HUES64 (cell line): Measurements from ENCODE around the gene SPIN1.

Source experiments
- H3K27ac ChIP-seq: 2 replicates; pipeline ENCODE4 v1.7.0; 2013; ENCODE audit warnings: low read depth, low read length, inconsistent platforms
- H3K27me3 ChIP-seq: 2 replicates; pipeline ENCODE4 v1.6.1; 2013; ENCODE audit warnings: mild to moderate bottlenecking, low read length; ENCODE audit not compliant: insufficient read depth
- H3K36me3 ChIP-seq: 2 replicates; pipeline ENCODE4 v1.6.1; 2013; ENCODE audit warnings: mild to moderate bottlenecking, low read length; ENCODE audit not compliant: insufficient read depth
- H3K4me1 ChIP-seq: 2 replicates; pipeline ENCODE4 v1.6.1; 2013; ENCODE audit warnings: mild to moderate bottlenecking, low read length, moderate library complexity; ENCODE audit not compliant: insufficient read depth
- H3K4me3 ChIP-seq: 2 replicates; pipeline ENCODE4 v1.5.1; 2013; ENCODE audit warnings: mild to moderate bottlenecking, low read length, moderate library complexity
- H3K9ac ChIP-seq: 2 replicates; pipeline ENCODE4 v1.6.1; 2013; ENCODE audit warnings: mild to moderate bottlenecking, low read depth, low read length
- H3K9me3 ChIP-seq: 2 replicates; pipeline ENCODE4 v1.6.1; 2013; ENCODE audit warnings: low read depth, low read length; ENCODE audit not compliant: insufficient read depth
- WGBS: fragments of 150-250, 120-280 bp; methylation state at CpG from one replicate; pipeline ENCODE4 v1.1.7; 2013; ENCODE audit warnings: missing lambda C conversion rate; 5-methylcytosine and 5-hydroxymethylcytosine counted together

The SPIN1 gene

DNA sequence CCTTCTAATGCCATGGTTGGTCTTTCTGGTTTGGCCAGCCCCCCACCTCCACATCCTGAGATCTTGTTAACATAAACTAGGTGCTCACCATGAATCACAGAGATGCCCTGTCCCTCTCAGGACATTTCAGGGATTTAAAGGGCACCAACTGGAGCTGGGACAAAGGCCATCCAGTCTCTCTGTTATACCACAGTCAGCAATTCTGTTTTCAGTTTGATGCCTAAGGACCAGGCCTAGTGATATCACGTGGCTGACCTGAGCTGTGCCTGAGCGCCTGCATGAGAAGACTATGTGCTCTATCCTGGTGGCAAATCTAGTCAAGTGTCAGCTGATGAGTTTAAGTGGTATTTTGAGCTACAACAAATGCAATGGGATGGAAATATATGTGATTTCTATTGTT is 26.1 kb downstream of the SPIN1 start:
- Histone ChIP-seq H3K27me3 (no peaks in the 10 kb centered on the region), H3K9me3 (peaks cover 42% of the 10 kb centered on the region), H3K4me1 (peaks cover 8% of the 10 kb centered on the region), H3K9ac (no peak overlapping the region), H3K36me3 (peaks cover 57% of the 10 kb centered on the region), H3K27ac (no peak overlapping the region), H3K4me3 (no peak overlapping the region)
- 92% methylated on average over 2 of the region's 2 CpGs for WGBS

DNA sequence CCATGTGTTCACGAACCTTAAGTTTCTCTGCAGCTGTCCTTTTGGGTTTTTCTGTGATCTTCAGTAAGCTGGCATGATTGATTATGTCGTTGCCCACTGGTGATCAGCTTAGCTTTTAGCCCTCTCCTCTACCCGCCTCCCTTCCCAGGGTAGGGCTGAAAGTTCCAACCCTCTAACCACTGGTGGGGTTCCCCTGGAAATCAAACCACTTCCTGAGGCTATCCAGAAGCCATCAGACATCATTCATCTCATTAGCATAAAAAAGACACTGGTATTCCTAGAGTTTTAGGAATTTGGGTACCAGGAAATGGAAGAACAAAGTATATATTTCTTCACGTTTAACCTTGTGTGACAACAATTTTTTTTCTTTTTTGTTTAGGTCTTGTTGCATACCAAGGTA is 29.8 kb downstream of the SPIN1 start:
- no peaks in the 10 kb centered on the region for H3K27me3 ChIP-seq
- H3K9ac ChIP-seq: no peak overlapping the region
- peak overlapping the region; percentile 70 for H3K27ac ChIP-seq
- H3K9me3 ChIP-seq: peaks cover 53% of the 10 kb centered on the region
- H3K36me3 ChIP-seq: peaks cover 74% of the 10 kb centered on the region
- WGBS: 66% methylated on average over 4 of the region's 4 CpGs
- H3K4me3 ChIP-seq: no peak overlapping the region; the same call in 1 of the 2 replicates
- peaks cover 15% of the 10 kb centered on the region for H3K4me1 ChIP-seq

DNA sequence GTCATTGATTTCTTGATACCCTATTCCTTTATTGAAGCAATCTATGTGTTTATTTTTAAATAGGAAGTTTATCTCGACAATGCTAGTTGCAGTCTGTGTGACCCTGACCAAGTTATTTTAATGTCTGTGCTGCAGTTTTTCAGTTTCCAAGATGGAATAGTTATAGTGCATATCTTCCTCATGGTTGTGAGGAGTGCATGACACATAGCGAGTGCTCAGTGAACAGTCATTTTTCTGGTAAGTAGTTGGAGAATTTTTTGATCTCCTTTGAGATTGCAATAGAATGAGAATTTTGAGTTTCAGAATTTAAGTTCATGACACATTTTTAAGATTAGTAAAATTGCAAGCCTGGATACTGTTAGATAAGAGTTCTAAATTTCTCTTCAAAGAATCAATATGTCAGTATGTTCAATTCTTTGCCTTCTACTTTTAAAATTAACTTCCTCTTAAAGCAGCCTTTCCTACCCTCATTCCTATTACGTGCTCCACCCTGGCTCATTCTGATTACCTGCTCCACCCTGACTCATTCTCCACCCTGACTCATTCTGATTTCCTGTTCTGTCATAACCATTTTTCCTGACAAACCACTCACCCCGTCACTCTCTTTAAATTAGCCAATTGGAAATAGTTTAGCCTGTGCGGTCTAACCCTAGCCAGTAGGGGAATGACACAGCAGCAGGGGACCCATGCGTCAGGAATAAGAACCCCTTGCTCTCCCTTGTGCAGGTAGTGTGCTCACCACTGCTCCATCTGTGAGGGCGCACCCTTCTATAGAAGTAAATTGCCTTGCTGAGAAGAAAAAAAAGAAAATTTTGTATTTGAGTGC is 30.7 kb downstream of the SPIN1 start:
- 93% methylated on average over 7 of the region's 7 CpGs for WGBS
- Histone ChIP-seq H3K27me3 (no peaks in the 10 kb centered on the region), H3K9ac (no peak overlapping the region), H3K4me3 (no peak overlapping the region), H3K4me1 (peaks cover 16% of the 10 kb centered on the region), H3K9me3 (peaks cover 45% of the 10 kb centered on the region), H3K27ac (peak overlapping the region; percentile 70), H3K36me3 (peaks cover 67% of the 10 kb centered on the region)

DNA sequence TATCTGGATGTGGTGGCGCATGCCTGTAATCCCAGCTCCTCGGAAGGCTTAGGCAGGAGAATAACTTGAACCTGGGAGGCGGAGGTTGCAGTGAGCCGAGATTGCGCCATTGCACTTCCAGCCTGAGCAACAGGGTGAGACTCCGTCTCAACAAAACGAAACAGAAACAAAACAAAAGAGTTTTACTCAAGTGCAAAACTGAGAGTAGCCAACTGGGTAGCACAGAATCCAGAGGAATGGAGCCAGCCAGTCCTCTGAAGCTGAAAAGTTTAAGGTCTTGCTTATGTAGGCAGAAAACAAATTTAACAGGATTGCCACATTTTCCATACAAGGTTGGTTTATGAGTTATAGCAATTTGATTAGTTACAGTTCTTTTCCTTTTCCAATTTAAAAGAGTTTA is 32.0 kb downstream of the SPIN1 start:
- H3K9me3 ChIP-seq: peaks cover 37% of the 10 kb centered on the region
- H3K36me3 ChIP-seq: peaks cover 62% of the 10 kb centered on the region
- H3K4me3 ChIP-seq: no peak overlapping the region
- no peak overlapping the region for H3K27ac ChIP-seq
- H3K27me3 ChIP-seq: no peaks in the 10 kb centered on the region
- peaks cover 29% of the 10 kb centered on the region for H3K4me1 ChIP-seq
- H3K9ac ChIP-seq: no peak overlapping the region
- WGBS: 97% methylated on average over 7 of the region's 7 CpGs

DNA sequence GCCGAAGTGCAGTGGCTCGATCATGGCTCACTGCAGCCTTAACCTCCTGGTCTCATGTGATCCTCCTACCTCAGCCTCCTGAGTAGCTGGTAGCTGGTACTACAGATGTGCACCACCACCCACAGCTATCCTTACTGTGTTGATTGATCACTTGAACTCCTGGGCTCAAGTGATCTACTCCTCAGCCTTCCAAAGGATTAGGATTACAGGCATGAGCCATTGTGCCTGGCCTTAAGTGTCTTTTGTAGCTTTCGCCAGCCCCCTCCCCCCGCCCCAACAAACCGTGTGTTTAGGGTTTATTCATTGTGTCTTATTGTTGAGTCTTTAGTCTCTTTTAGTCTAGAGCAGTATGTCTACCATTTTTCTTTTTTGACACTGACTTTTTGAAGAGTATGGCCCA is 33.1 kb downstream of the SPIN1 start:
- H3K27me3 ChIP-seq: no peaks in the 10 kb centered on the region
- no peak overlapping the region for H3K9ac ChIP-seq
- H3K27ac ChIP-seq: no peak overlapping the region
- 99% methylated on average over 5 of the region's 5 CpGs for WGBS
- peaks cover 37% of the 10 kb centered on the region for H3K9me3 ChIP-seq
- H3K4me3 ChIP-seq: no peak overlapping the region
- H3K36me3 ChIP-seq: peaks cover 59% of the 10 kb centered on the region
- peaks cover 35% of the 10 kb centered on the region for H3K4me1 ChIP-seq

DNA sequence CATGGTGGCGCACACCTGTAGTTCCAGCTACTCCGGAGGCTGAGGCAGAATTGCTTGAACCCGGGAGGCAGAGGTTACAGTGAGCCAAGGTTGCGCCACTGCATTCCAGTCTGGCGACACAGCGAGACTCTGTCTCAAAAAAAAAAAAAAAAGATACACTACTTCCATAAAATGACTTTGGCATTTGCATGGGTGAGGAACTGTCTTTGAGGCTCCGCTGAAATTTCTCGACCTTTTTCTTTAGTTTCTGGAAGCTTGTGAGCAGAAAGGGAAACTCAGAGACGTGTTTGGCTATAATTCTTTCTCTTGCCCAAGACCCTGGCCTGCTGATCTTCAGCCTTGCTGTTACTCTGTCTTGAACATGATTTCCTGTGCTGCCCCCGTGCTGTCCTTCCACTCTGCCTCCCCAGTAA is 37.3 kb downstream of the SPIN1 start:
- Histone ChIP-seq H3K4me1 (peaks cover 27% of the 10 kb centered on the region), H3K27me3 (no peaks in the 10 kb centered on the region), H3K36me3 (peaks cover 52% of the 10 kb centered on the region), H3K27ac (no peak overlapping the region), H3K9me3 (peaks cover 8% of the 10 kb centered on the region), H3K9ac (no peak overlapping the region), H3K4me3 (no peak overlapping the region)
- WGBS: 87% methylated on average over 10 of the region's 10 CpGs

DNA sequence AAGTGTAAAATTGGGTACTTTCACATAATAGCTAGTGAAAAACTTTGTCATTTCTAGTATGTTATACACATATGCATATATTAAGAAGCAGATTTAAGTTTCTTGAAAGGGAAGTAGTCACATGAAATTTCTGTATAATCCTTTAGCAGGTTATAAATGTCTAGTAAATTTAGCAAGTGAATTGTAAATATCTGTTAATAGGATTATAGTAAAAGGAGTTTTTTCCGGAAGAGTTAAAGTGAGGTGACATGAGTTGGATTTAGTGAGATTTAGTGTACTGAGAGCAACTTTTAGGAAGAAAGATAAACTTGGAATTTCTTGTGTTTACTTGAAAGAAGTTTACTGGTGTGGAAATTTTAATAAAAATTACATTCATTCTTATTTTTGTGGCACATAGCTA is 38.4 kb downstream of the SPIN1 start:
- Histone ChIP-seq H3K9me3 (no peaks in the 10 kb centered on the region), H3K27ac (no peak overlapping the region), H3K36me3 (peaks cover 46% of the 10 kb centered on the region), H3K9ac (no peak overlapping the region), H3K27me3 (no peaks in the 10 kb centered on the region), H3K4me3 (no peak overlapping the region), H3K4me1 (peaks cover 25% of the 10 kb centered on the region)
- WGBS: 93% methylated on average over 1 of the region's 1 CpG

DNA sequence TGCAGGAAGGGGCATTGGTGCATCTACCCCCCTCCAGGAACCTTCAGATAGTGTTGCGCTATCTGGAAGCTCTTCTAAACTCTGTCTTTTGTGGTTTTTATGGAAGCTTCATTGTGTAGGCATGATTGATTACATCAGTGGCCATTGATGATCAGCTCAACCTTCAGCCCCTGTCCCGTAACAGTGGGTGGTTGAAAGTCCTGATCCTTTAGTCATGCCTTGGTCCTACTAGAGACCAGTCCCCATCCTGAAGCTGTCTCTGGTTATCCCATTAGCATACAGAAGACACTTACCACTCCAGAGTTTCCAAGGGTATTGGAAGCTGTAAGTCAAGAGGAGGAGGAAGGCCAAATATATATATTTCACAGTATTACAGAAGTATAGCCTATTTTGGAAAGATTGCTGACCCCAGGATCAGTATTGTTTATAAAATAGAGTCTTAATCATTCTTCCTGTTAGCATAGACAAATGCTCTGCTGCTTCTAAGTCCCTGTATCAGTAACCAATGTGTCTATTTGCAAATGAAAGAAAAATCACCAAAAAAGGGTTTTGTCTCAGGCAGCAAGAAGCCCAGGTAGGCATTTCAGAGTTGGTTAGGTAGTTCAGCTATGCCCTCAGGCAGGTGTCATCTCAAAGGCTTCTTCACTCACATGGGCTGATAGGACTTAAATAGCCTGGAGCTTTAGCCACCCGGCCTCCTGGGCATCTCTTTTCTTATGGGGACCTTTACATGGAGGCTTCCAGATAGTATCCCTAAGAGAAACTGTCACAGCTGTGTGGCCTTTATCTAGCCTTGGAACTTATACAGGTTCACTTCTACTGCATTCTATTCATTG is 41.6 kb downstream of the SPIN1 start:
- H3K9me3 ChIP-seq: no peaks in the 10 kb centered on the region
- H3K27me3 ChIP-seq: no peaks in the 10 kb centered on the region
- no peak overlapping the region for H3K27ac ChIP-seq
- no peak overlapping the region for H3K4me3 ChIP-seq
- peaks cover 18% of the 10 kb centered on the region for H3K4me1 ChIP-seq
- peaks cover 60% of the 10 kb centered on the region for H3K36me3 ChIP-seq
- no peak overlapping the region for H3K9ac ChIP-seq
- WGBS: 87% methylated on average over 3 of the region's 3 CpGs

DNA sequence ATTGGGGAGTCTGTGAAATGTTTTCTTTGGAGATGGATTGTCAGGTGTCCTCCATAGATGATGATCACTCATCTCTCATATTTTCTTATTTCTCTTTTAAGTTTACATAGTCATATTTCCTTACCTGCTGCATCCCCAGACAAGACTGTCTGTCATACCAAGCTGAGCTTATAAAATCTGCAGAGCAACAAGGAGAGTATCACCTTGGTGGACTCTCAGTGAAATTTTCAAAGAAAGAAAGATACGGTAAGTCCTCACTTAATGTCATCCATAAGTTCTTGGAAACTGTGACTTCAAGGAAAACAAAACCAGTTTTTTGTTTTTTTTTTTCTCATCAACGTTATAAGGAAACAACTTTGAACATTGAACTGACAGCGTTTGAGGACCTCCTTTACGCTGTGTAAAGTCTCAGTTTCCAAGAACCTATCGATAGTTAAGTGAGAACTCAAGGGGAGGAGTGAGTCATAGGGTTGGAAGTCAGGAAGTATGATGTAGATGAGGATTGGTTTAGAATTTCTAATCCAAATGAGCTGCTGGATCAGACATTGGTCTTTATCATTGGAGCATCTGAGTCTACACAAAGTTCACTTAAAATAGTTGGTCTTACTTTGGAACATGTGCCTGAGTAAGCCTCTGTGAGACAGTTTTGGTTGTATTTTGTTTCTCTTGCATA is 45.5 kb downstream of the SPIN1 start:
- WGBS: 87% methylated on average over 5 of the region's 5 CpGs
- peaks cover 65% of the 10 kb centered on the region for H3K36me3 ChIP-seq

DNA sequence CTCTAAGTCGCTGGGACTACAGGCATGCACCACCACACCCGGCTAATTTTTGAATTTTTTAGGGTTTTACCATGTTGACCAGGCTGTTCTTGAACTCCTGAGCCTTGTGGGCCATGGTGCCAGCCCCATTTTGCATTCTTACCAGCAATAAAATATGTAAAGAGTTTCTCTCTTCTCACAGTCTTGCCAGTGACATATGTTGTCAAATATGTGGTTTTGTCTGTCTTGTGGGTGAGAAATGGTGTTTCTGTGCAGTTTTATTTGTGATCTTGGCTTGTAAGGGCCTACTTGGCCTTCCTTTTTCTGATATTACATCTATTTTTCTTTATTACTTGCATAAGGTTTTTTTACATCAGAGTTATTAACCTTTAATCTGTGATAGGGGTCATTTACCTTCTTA is 47.1 kb downstream of the SPIN1 start:
- no peaks in the 10 kb centered on the region for H3K9me3 ChIP-seq
- no peak overlapping the region for H3K27ac ChIP-seq
- WGBS: 94% methylated on average over 2 of the region's 2 CpGs
- H3K4me1 ChIP-seq: peaks cover 9% of the 10 kb centered on the region
- H3K4me3 ChIP-seq: no peak overlapping the region
- no peak overlapping the region for H3K9ac ChIP-seq
- H3K36me3 ChIP-seq: peaks cover 57% of the 10 kb centered on the region
- H3K27me3 ChIP-seq: no peaks in the 10 kb centered on the region

More for the DNA sequence above, 45.5 kb downstream of the SPIN1 start:
- Histone ChIP-seq H3K9me3 (no peaks in the 10 kb centered on the region), H3K4me1 (peaks cover 9% of the 10 kb centered on the region), H3K4me3 (no peak overlapping the region), H3K27me3 (no peaks in the 10 kb centered on the region), H3K9ac (no peak overlapping the region), H3K27ac (no peak overlapping the region)

DNA sequence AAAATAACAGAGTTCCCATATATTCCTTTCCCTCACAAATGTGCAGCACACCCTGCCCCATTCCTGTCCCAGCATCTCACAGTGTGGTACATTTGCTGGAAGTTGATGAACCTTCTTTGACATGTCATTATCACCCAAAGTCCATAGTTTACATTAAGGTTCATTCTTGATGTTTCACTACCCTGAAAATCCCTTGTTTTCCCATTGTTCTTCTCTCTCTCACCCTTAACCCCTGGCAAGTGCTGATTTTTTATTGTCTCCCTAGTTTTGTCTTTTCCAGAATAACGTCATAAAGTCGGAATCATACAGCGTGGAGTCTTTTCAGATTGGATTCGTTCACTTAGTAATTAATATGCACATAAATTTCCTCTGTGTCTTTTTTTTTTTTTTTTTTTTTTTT is 48.1 kb downstream of the SPIN1 start:
- H3K9me3 ChIP-seq: no peaks in the 10 kb centered on the region
- no peak overlapping the region for H3K27ac ChIP-seq
- peaks cover 52% of the 10 kb centered on the region for H3K36me3 ChIP-seq
- 100% methylated on average over 3 of the region's 4 CpGs for WGBS
- H3K9ac ChIP-seq: no peak overlapping the region
- peaks cover 9% of the 10 kb centered on the region for H3K4me1 ChIP-seq
- no peak overlapping the region for H3K4me3 ChIP-seq
- H3K27me3 ChIP-seq: no peaks in the 10 kb centered on the region
